Motor neuron (in vitro differentiated cells): ENCODE measurements around the gene MS4A10. TPM values are rescaled to one million over a fixed set of nuclear protein-coding genes. Genes with fewer than 3 reads are reported as not detected.
A peak's percentile ranks its signal among the peaks of the same experiment; 100 is the strongest.

ENCODE experiments used
- ATAC-seq, 8 experiments: fragments of 200-7000 bp; cut with Tn5 transposase; replicated peaks in 6 of 8; 2 replicates each; pipeline ENCODE4 v1.8.0; 2021; ENCODE audit warnings: mild to moderate bottlenecking in 8 of 8, moderate library complexity in 8 of 8
- H3K27ac ChIP-seq, 2 donors: fragments of 250-450 bp; sonication (Bioruptor Pico); 2 replicates each; pipeline ENCODE4 v1.9.0; 2021; ENCODE audit warnings: antibody characterized with exemption in 2 of 2, mild to moderate bottlenecking in 2 of 2, moderate library complexity in 1 of 2
- H3K4me1 ChIP-seq, 2 donors: fragments of 250-450 bp; sonication (Bioruptor Pico); replicated peaks in 1 of 2; 2 replicates each; pipeline ENCODE4 v1.6.1; 2021; ENCODE audit warnings: antibody characterized with exemption in 2 of 2, mild to moderate bottlenecking in 2 of 2, moderate library complexity in 1 of 2
- H3K4me3 ChIP-seq, 5 donors: fragments of 250-450 bp; sonication (Bioruptor Pico); 2 replicates each; pipeline ENCODE4 v1.9.0; 2021; ENCODE audit warnings: antibody characterized with exemption in 5 of 5, mild to moderate bottlenecking in 5 of 5, moderate library complexity in 4 of 5
- WGBS, 10 experiments: fragments of 450-650 bp; shearing (Covaris generic); methylation state at CpG; one replicate each; pipeline ENCODE4 v1.0.0; 2022; 5-methylcytosine and 5-hydroxymethylcytosine counted together
- in situ Hi-C, 9 experiments: fragments of 400-800 bp; cut with MboI; loops; one replicate each; pipeline ENCODE4 v1.15.0; 2021; ENCODE audit warnings: low sequenced_read_pairs in 9 of 9, low pct_unique_long_range_greater_than_20kb in 2 of 9; ENCODE audit not compliant: unreplicated experiment in 9 of 9
- total RNA-seq, 8 experiments: library from RNA; unstranded; fragments of 300-600 nt; gene quantifications; 2 replicates each; pipeline versions ENCODE4 v1.2.3 to v1.2.4, GENCODE V29; 2022

The MS4A10 gene
- total RNA-seq, 8 experiments from 2014 or later: 0.08 to 0.33 (median 0.10) TPM; not detected in 4

- Histone ChIP-seq H3K4me3 (no peak overlapping the region), H3K4me1 (no peaks in the 10 kb centered on the region), H3K27ac (no peak overlapping the region)
- no peak for ATAC-seq
- whole genome bisulfite sequencing, 10 experiments: 56 to 88% (median 73%) methylated on average over 1 to 5 of the region's 5 CpGs; no CpG with 5 or more reads in 3 of the 10 experiments
- in situ Hi-C loops: loop anchor here in 4 of 9 experiments (25.0 kb wide), 2 partner anchors 337 to 362 kb away; partner anchors contain the start of gene VPS37C (in 1 of the 4)
Observed at GRCh38 chr11:60825118-60825517, 40.0 kb downstream of the MS4A10 start.

GRCh38 chr11:60825790-60826189 is 40.7 kb downstream of the MS4A10 start:
- WGBS, 10 experiments: 40 to 90% (median 48%) methylated on average over 1 to 5 of the region's 6 CpGs; no CpG with 5 or more reads in 3 of the 10 experiments
- no peak for ATAC-seq
- Histone ChIP-seq H3K27ac (no peak overlapping the region), H3K4me1 (no peaks in the 10 kb centered on the region), H3K4me3 (no peak overlapping the region)
- in situ Hi-C loops: loop anchor here in 4 of 9 experiments (25.0 kb wide), 2 partner anchors 337 to 362 kb away; partner anchors contain the start of gene VPS37C (in 1 of the 4)

GRCh38 chr11:60830478-60831142 is 45.5 kb downstream of the MS4A10 start:
- H3K4me1 ChIP-seq: no peaks in the 10 kb centered on the region
- 0 to 100% (median 39%) methylated on average over 1 to 9 of the region's 10 CpGs; no CpG with 5 or more reads in 1 of the 10 experiments for WGBS, 10 experiments
- in situ Hi-C loops: loop anchor here in 4 of 9 experiments (10.0 to 25.0 kb wide), 4 partner anchors 64 to 357 kb away; partner anchors contain the start of gene VPS37C (in 1 of the 4)
- no peak overlapping the region for H3K27ac ChIP-seq
- peak overlapping the region in 2 of 5 donors; percentile 12 to 16 for H3K4me3 ChIP-seq
- peak in 5 of 8 experiments; percentile 25 to 90 (median 73) for ATAC-seq

GRCh38 chr11:60831143-60831500 is 46.0 kb downstream of the MS4A10 start:
- Histone ChIP-seq H3K27ac (no peak overlapping the region), H3K4me1 (no peaks in the 10 kb centered on the region), H3K4me3 (peak overlapping the region in 2 of 5 donors; percentile 12 to 16)
- WGBS, 10 experiments: 10 to 92% (median 50%) methylated on average over 1 to 4 of the region's 8 CpGs; no CpG with 5 or more reads in 5 of the 10 experiments
- ATAC-seq: peak; percentile 75 to 98 (median 93)
- in situ Hi-C loops: loop anchor here in 4 of 9 experiments (10.0 to 25.0 kb wide), 4 partner anchors 64 to 356 kb away; partner anchors contain the start of gene VPS37C (in 1 of the 4)

GRCh38 chr11:60831501-60832079 is 46.5 kb downstream of the MS4A10 start:
- WGBS, 10 experiments: 0 to 90% (median 46%) methylated on average over 2 to 6 of the region's 7 CpGs; no CpG with 5 or more reads in 1 of the 10 experiments
- ATAC-seq: no peak
- in situ Hi-C loops: loop anchor here in 4 of 9 experiments (10.0 to 25.0 kb wide), 4 partner anchors 63 to 356 kb away; partner anchors contain the start of gene VPS37C (in 1 of the 4)
- no peak overlapping the region for H3K27ac ChIP-seq
- no peaks in the 10 kb centered on the region for H3K4me1 ChIP-seq
- no peak overlapping the region for H3K4me3 ChIP-seq

GRCh38 chr11:60834742-60835533 is 49.8 kb downstream of the MS4A10 start:
- peak in 2 of 8 experiments; percentile 8 to 75 for ATAC-seq
- Histone ChIP-seq H3K27ac (no peak overlapping the region), H3K4me3 (no peak overlapping the region), H3K4me1 (no peaks in the 10 kb centered on the region)
- WGBS, 10 experiments: 17 to 83% (median 47%) methylated on average over 1 to 7 of the region's 7 CpGs; no CpG with 5 or more reads in 1 of the 10 experiments
- in situ Hi-C loops: loop anchor here in 4 of 9 experiments (10.0 to 25.0 kb wide), 4 partner anchors 60 to 352 kb away; partner anchors contain the start of gene VPS37C (in 1 of the 4)

GRCh38 chr11:60835534-60835846 is 50.4 kb downstream of the MS4A10 start:
- no peaks in the 10 kb centered on the region for H3K4me1 ChIP-seq
- WGBS, 10 experiments: 14 to 100% (median 54%) methylated on average over 1 to 3 of the region's 3 CpGs; no CpG with 5 or more reads in 2 of the 10 experiments
- in situ Hi-C loops: loop anchor here in 4 of 9 experiments (10.0 to 25.0 kb wide), 4 partner anchors 59 to 352 kb away; partner anchors contain the start of gene VPS37C (in 1 of the 4)
- ATAC-seq: no peak
- no peak overlapping the region for H3K27ac ChIP-seq
- no peak overlapping the region for H3K4me3 ChIP-seq

- H3K4me1 ChIP-seq: peaks cover 0 to 7% of the 10 kb centered on the region in 2 donors
- H3K4me3 ChIP-seq: no peak overlapping the region
- WGBS, 10 experiments: 60 to 91% (median 63%) methylated on average over 4 to 7 of the region's 9 CpGs; no CpG with 5 or more reads in 5 of the 10 experiments
- ATAC-seq: no peak
- H3K27ac ChIP-seq: no peak overlapping the region
- in situ Hi-C loops: loop anchor here in 4 of 9 experiments (10.0 to 25.0 kb wide), 4 partner anchors 58 to 350 kb away; partner anchors contain the start of gene VPS37C (in 1 of the 4)
Observed at GRCh38 chr11:60836866-60837515, 51.9 kb downstream of the MS4A10 start.

- Histone ChIP-seq H3K4me1 (peaks cover 5 to 7% of the 10 kb centered on the region in 2 donors), H3K4me3 (no peak overlapping the region), H3K27ac (no peak overlapping the region)
- 20 to 84% (median 79%) methylated on average over 1 to 6 of the region's 7 CpGs; no CpG with 5 or more reads in 5 of the 10 experiments for WGBS, 10 experiments
- in situ Hi-C loops: loop anchor here in 4 of 9 experiments (10.0 to 25.0 kb wide), 4 partner anchors 57 to 349 kb away; partner anchors contain the start of gene VPS37C (in 1 of the 4)
- peak in 1 of 8 experiments; percentile 12 for ATAC-seq
Observed at GRCh38 chr11:60838132-60838531, 53.0 kb downstream of the MS4A10 start.

- 10 to 100% (median 83%) methylated on average over 1 to 14 of the region's 14 CpGs; no CpG with 5 or more reads in 1 of the 10 experiments for WGBS, 10 experiments
- H3K4me3 ChIP-seq: no peak overlapping the region
- in situ Hi-C loops: loop anchor here in 4 of 9 experiments (25.0 kb wide), 2 partner anchors 322 to 347 kb away; partner anchors contain the start of gene VPS37C (in 1 of the 4)
- H3K4me1 ChIP-seq: peaks cover 27 to 29% of the 10 kb centered on the region in 2 donors
- ATAC-seq: peak in 1 of 8 experiments; percentile 33
- no peak overlapping the region for H3K27ac ChIP-seq
Observed at GRCh38 chr11:60840470-60841430, 55.6 kb downstream of the MS4A10 start.
